Measurements from ENCODE around the gene HRH1. TPM values are rescaled to one million over a fixed set of nuclear protein-coding genes. Genes with fewer than 3 reads are reported as not detected.
"Not testable (repeated sequence)": the region's sequence is repeated elsewhere in the genome, so short reads cannot be mapped to it uniquely, and the experiment has no call there.

HRH1 gene
- total RNA-seq, 3 donors from 2014 or later: 2.3 to 6.5 (median 3.6) TPM

DNA sequence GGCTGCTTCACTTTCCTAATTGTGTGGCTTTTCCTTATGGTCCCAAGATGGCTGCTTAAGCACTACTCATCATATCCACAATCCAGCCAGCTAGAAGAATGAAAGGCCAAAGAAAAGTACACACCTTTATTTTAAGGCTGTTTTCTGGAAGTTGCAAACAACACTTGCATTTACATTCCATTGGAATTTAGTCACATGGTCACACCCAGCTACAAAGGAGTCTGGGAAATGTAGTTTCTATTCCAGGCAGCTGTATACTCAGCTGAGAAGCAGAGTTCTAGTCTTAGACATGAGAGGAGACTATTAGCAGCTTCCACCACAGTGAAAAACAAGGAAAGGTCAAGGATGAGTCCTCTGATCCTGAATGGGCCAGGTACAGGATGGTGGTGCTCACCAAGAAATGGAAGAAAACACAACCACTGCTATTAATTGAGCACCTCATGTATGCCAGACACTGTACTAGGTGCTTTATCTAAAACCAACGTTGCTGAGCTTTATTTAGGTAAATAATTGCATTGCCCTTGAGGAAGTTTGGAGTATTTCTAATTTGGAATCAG lies 89.9 kb downstream of the HRH1 start:
- ATAC-seq (no peak), DNase-seq (no peak)
- Mint-ChIP-seq H3K36me3 (ENCODE audit: insufficient read depth) (no peaks in the 10 kb centered on the region), H3K27me3 (ENCODE audit: low read depth) (peaks cover 3% of the 10 kb centered on the region), H3K9me3 (no peaks in the 10 kb centered on the region), H3K4me3 (no peak overlapping the region), H3K4me1 (ENCODE audit: low read depth) (peaks cover 20% of the 10 kb centered on the region)

DNA sequence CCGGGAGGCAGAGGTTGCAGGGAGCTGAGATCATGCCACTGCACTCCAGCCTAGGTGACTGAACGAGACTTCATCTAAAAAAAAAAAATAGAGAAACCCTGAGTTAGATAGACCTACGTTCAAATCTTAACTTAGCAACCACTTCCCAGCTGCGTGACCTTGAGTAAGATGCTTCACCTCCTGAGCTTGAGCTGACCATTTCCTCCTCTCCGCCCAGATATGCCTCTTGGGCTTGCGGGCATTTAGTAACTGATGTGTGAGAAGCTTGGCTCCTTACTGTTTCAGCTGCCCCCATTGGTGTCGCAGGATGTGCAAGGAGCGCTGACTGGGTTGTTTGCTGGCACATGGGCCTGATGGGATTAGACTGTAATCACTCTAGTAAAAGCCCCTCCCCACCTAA lies 91.0 kb downstream of the HRH1 start:
- Mint-ChIP-seq H3K4me1 (ENCODE audit: low read depth) (peaks cover 11% of the 10 kb centered on the region), H3K4me3 (no peak overlapping the region), H3K27me3 (ENCODE audit: low read depth) (peaks cover 3% of the 10 kb centered on the region), H3K9me3 (no peaks in the 10 kb centered on the region), H3K36me3 (ENCODE audit: insufficient read depth) (no peaks in the 10 kb centered on the region)
- ATAC-seq (no peak), DNase-seq (no peak)

DNA sequence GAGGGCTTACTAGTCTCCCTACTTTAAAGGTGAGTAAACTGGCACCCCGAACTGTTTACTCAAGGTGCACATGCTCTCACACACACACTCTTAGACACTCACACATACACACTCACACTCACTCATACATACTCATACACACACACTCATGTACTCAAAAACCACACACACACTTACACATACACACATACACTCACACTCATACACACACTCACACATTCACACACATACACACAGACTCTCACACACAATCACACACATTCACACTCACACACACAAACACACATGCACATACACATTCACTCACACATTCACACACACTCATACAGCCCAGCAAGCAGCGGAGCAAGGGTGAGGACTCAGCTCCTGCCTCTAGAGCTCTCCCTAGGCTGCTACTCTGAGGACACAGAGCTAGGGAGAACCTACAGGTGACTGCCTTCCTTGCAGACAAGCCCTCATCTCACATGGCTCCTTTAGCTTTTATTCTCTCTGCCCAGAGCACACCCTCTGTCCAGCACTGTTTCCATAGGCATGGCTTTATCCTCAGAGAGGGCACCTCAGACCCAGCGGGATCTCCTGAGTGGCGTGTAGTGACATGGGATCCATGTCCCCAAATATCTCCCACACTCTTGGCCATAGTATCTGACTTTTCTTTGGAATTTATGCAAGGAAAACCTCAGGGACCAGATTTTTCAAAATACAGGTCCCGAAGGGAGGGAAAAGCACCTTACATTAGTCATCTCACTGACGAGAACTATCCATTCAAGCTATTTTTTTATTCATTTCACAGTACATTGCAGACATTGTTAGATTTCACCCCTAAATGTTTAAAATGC lies 91.8 kb downstream of the HRH1 start:
- H3K4me1 Mint-ChIP-seq (ENCODE audit: low read depth): peaks cover 13% of the 10 kb centered on the region
- ATAC-seq (peak in 1 of 2 donors; percentile 24), DNase-seq (no peak)
- H3K9me3 Mint-ChIP-seq: no peaks in the 10 kb centered on the region
- no peaks in the 10 kb centered on the region for H3K36me3 Mint-ChIP-seq (ENCODE audit: insufficient read depth)
- H3K27me3 Mint-ChIP-seq (ENCODE audit: low read depth): peaks cover 3% of the 10 kb centered on the region
- no peak overlapping the region for H3K4me3 Mint-ChIP-seq

DNA sequence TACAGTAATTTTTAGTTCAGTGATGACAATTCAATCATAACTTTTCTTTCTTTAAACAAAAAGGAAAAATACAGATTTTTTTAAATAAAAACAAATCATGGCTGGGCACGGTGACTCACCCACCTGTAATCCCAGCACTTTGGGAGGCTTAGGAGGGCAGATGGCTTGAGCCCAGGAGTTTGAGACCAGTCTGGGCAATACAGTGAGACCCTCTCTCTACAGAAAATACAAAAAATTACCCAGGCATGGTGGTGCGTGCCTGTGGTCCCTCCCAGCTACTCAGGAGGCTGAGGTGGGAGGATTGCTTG lies 92.3 kb downstream of the HRH1 start:
- Mint-ChIP-seq H3K9me3 (no peaks in the 10 kb centered on the region), H3K4me1 (ENCODE audit: low read depth) (peaks cover 16% of the 10 kb centered on the region)

DNA sequence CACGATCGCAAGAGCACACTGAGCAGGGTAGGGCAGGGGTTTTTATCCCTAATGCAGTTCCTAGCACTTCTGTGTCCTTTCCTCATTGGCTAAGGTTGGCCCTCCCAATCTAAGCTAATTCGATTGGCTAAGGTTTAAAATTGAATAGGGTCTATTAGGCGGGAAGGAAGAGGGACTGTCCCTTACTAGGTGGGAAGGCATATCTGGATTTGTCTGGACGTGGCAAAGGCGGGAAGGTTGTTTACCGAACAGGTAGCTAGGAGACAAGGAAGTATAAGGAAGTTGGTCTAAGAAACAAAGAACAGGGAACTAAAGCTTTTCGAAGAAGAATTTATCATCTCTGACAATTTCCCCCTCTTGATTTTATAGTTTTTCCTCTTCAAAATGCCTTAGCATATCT lies 93.1 kb downstream of the HRH1 start:
- H3K4me1 Mint-ChIP-seq (ENCODE audit: low read depth): peaks cover 20% of the 10 kb centered on the region
- ATAC-seq: no peak
- no peak for DNase-seq
- no peak overlapping the region for H3K4me3 Mint-ChIP-seq
- no peaks in the 10 kb centered on the region for H3K9me3 Mint-ChIP-seq
- H3K27me3 Mint-ChIP-seq (ENCODE audit: low read depth): peaks cover 3% of the 10 kb centered on the region
- H3K36me3 Mint-ChIP-seq (ENCODE audit: insufficient read depth): no peaks in the 10 kb centered on the region

More for the DNA sequence above, 92.3 kb downstream of the HRH1 start:
- no peak for DNase-seq
- no peak for ATAC-seq
- no peak overlapping the region for H3K4me3 Mint-ChIP-seq
- H3K36me3 Mint-ChIP-seq (ENCODE audit: insufficient read depth): no peaks in the 10 kb centered on the region
- peaks cover 3% of the 10 kb centered on the region for H3K27me3 Mint-ChIP-seq (ENCODE audit: low read depth)

DNA sequence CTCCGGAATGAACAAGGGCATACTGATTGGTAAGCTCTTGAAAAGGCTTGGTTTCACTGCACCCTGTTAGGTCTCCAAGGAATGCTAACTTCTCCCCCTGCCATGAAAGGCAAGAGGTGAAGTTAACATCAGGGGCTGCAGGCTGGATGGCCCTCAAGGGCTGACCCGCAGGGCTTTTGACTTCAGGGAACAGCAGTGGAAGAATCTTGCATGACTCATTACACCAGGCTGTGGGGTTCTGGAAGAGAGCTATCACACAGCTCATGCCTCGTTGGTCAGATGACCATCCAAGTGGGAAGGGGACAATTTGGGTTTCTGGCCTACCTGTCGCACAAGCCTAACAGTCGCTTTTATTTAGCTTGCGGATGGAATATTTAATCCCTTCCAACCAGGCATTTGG lies 94.3 kb downstream of the HRH1 start:
- peaks cover 2% of the 10 kb centered on the region for H3K27me3 Mint-ChIP-seq (ENCODE audit: low read depth)
- no peaks in the 10 kb centered on the region for H3K9me3 Mint-ChIP-seq
- H3K4me3 Mint-ChIP-seq: no peak overlapping the region
- H3K36me3 Mint-ChIP-seq (ENCODE audit: insufficient read depth): no peaks in the 10 kb centered on the region
- ATAC-seq: no peak
- DNase-seq: no peak
- H3K4me1 Mint-ChIP-seq (ENCODE audit: low read depth): peaks cover 20% of the 10 kb centered on the region

DNA sequence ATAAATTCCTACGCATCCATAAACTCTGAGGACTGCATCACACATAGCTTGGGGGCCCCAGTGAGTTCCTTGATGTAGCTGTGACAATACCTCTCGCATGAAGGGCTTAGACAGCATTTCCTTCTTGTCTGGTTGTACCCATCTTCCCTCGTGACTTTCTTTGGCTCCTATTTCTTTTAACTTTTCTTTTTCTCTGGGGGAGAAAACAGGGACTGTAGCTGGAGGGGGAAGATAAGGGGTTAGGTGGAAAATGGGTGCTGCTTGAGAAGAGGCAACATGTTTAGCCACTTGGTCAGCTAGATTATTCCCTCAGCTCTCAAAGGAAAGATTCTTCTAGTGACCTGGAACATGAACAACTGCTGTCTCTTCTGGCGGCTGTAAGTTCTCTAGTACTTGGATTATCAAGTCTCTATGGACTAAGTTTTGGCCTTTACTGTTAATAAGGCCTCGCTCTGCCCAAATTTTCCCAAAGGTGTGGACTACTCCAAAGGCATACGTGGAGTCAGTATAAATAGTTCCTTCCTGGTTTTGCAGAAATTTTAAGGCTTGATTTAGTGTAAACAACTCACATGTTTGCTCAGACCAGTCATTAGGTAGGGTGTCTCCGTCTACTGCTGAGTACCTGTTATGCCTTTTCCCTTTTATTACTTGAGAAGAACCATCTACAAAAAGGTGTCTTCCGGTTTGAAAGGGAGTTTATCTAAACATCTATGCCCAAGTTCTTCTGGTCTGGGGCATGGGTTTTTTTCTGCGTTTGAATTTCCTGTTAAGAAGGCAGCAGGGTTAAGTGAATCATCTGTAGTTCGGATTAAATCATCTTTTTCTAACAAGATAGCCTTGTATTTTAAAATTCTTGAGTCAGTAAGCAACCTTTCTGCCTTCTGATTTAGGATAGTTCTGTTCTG lies 96.9 kb downstream of the HRH1 start:
- Mint-ChIP-seq H3K9me3 (peaks cover 5% of the 10 kb centered on the region), H3K36me3 (ENCODE audit: insufficient read depth) (no peaks in the 10 kb centered on the region), H3K27me3 (ENCODE audit: low read depth) (peaks cover 10% of the 10 kb centered on the region), H3K4me3 (peak overlapping the region; percentile 72), H3K4me1 (ENCODE audit: low read depth) (peaks cover 20% of the 10 kb centered on the region)
- ATAC-seq: peak; percentile 75 to 79
- DNase-seq: no peak

DNA sequence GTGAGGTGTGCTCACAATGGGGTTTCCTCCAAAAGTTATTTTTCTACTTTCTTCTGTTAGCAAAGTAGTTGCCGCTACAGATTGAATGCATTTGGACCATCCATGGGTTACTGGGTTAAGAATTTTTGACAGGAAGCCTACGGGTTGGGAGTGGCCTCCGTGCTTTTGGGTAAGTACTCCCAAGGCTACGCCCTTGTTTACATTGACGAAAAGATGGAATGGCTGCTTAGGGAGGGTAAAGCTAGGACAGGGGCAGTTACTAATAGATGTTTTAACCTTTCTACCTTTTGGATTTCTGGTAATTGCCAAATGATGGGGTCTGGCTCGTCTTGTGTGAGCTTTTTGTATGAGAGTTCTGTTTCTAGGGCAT lies 97.5 kb downstream of the HRH1 start:
- Mint-ChIP-seq H3K36me3 (ENCODE audit: insufficient read depth) (no peaks in the 10 kb centered on the region), H3K9me3 (peaks cover 5% of the 10 kb centered on the region), H3K27me3 (ENCODE audit: low read depth) (peaks cover 12% of the 10 kb centered on the region), H3K4me3 (peak overlapping the region; percentile 72), H3K4me1 (ENCODE audit: low read depth) (peaks cover 20% of the 10 kb centered on the region)
- DNase-seq (no peak), ATAC-seq (no peak)

DNA sequence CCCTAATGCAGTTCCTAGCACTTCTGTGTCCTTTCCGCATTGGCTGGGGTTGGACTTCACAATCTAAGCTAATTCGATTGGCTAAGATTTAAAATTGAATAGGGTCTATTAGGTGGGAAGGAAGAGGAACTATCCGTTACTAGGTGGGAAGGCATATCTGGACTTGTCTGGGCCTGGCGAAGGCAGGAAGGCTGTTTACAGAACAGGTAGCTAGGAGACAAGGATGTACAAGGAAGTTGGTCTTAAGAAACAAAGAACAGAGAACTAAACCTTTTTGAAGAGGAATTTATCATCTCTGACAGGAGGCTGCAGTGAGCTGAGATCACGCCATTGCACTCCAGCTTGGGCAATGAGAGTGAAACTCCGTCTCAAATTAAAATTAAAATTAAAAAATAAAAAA lies 100.6 kb downstream of the HRH1 start:
- DNase-seq (no peak), ATAC-seq (no peak)
- no peaks in the 10 kb centered on the region for H3K36me3 Mint-ChIP-seq (ENCODE audit: insufficient read depth)
- peaks cover 18% of the 10 kb centered on the region for H3K4me1 Mint-ChIP-seq (ENCODE audit: low read depth)
- H3K27me3 Mint-ChIP-seq (ENCODE audit: low read depth): peaks cover 12% of the 10 kb centered on the region
- no peak overlapping the region for H3K4me3 Mint-ChIP-seq
- peaks cover 5% of the 10 kb centered on the region for H3K9me3 Mint-ChIP-seq

DNA sequence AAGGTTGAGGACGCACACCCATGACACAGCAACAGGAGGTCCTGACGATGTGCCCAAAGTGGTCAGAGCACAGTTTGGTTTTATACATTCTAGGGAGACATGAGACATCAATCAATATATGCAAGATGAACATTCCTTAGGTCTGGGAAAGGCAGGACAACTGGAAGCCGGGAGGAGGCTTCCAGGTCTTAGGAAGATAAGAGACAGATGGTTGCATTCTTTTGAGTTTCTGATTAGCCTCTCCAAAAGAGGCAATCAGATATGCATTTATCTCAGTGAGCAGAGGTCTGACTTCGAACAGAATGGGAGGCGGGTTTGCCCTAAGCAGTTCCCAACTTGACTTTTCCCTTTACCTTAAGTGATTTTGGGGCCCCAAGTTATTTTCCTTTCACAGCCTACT lies 101.2 kb downstream of the HRH1 start:
- Mint-ChIP-seq H3K4me1 (ENCODE audit: low read depth) (peaks cover 14% of the 10 kb centered on the region), H3K27me3 (ENCODE audit: low read depth) (peaks cover 12% of the 10 kb centered on the region)
- DNase-seq; H3K9me3 Mint-ChIP-seq; ATAC-seq; H3K4me3 Mint-ChIP-seq; H3K36me3 Mint-ChIP-seq (ENCODE audit: insufficient read depth): not testable (repeated sequence)

DNA sequence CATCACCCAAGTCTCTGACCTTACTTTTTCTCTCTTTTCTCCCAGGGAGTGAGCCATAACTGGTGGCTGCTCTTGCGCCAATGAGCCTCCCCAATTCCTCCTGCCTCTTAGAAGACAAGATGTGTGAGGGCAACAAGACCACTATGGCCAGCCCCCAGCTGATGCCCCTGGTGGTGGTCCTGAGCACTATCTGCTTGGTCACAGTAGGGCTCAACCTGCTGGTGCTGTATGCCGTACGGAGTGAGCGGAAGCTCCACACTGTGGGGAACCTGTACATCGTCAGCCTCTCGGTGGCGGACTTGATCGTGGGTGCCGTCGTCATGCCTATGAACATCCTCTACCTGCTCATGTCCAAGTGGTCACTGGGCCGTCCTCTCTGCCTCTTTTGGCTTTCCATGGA lies 104.7 kb downstream of the HRH1 start:
- ATAC-seq (no peak), DNase-seq (no peak)
- H3K27me3 Mint-ChIP-seq (ENCODE audit: low read depth): peaks cover 11% of the 10 kb centered on the region
- peaks cover 5% of the 10 kb centered on the region for H3K9me3 Mint-ChIP-seq
- H3K4me3 Mint-ChIP-seq: no peak overlapping the region
- no peaks in the 10 kb centered on the region for H3K36me3 Mint-ChIP-seq (ENCODE audit: insufficient read depth)
- H3K4me1 Mint-ChIP-seq (ENCODE audit: low read depth): no peaks in the 10 kb centered on the region

DNA sequence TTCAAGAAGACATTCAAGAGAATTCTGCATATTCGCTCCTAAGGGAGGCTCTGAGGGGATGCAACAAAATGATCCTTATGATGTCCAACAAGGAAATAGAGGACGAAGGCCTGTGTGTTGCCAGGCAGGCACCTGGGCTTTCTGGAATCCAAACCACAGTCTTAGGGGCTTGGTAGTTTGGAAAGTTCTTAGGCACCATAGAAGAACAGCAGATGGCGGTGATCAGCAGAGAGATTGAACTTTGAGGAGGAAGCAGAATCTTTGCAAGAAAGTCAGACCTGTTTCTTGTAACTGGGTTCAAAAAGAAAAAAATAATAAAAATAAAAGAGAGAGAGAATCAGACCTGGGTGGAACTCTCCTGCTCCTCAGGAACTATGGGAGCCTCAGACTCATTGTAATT lies 106.2 kb downstream of the HRH1 start:
- Mint-ChIP-seq H3K4me3 (no peak overlapping the region), H3K9me3 (no peaks in the 10 kb centered on the region), H3K4me1 (ENCODE audit: low read depth) (no peaks in the 10 kb centered on the region), H3K27me3 (ENCODE audit: low read depth) (peaks cover 15% of the 10 kb centered on the region), H3K36me3 (ENCODE audit: insufficient read depth) (no peaks in the 10 kb centered on the region)
- ATAC-seq (no peak), DNase-seq (no peak)

DNA sequence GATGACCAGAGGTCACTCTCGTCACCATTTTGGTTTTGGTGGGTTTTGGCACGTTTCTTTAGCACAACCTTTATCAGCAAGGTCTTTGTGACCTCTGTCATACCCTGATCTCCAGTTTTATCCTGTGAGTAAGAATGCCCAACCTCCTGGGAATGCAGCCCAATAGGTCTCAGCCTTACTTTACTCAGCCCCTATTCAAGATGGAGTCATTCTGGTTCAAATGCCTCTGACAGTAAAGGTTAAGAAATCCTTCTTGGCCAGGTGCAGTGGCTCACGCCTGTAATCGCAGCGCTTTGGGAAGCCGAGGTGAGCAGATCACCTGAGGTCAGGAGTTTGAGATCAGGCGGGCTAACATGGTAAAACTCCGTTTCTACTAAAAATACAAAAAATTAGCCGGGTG lies 114.7 kb downstream of the HRH1 start:
- no peak for DNase-seq
- peaks cover 17% of the 10 kb centered on the region for H3K4me1 Mint-ChIP-seq (ENCODE audit: low read depth)

DNA sequence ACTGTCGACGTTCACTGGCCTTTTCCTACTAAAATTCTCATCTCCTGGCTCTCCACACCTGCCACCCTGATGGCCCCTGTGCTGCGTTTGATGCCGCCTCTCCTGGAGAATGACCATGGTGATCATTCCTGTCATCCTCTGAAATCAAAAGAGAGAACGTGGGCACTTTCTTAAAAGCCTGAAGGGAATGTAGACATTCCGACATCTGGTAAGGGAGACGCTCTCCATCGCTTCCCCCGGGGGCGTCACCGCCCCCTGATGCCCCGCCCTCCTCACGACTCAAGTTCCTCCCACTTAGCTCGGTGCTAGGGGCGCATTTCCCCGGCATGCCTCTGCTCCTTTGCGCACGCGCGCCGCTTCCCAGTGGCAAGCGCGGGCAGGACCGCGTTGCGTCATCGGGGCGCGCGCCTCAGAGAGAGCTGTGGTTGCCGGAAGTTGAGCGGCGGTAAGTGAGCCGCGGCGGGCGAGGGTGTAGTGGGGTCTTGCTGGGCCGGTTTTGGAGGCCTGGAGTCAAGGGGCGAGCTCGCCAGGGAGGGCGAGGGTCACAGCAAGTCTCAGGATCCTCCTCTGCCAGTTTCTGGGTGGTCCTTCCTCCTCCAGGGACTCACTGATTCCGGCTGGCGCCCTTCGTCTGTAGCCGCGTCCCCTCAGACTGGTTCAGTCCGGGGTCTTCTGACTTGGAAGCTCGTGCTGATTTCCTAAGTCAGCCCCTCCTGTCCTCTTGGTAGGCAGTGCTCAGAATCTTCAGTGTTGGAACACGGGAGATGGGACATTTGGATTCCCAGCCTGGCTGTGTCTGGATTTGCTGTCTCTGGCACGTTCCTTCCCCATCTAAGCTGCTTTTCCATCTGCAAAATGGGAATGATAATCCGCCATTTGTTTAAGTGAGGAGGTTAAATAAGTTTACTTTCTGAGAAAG lies 118.0 kb downstream of the HRH1 start, which contains the start of gene ATG7:
ATG7 (plus strand) TSS at position 412 of the 919 bp plus-strand sequence. CDS start 26,299 bp downstream, outside the sequence.
- Mint-ChIP-seq H3K27me3 (ENCODE audit: low read depth) (peaks cover 2% of the 10 kb centered on the region), H3K4me3 (peak within 1 kb of the TSS; percentile 96), H3K36me3 (ENCODE audit: insufficient read depth) (peaks cover 32% of the 10 kb centered on the region), H3K9me3 (peaks cover 7% of the 10 kb centered on the region), H3K4me1 (ENCODE audit: low read depth) (peaks cover 45% of the 10 kb centered on the region)
- DNase-seq: peak; percentile 96
- ATAC-seq: peak; percentile 95 to 96

More for the DNA sequence above, 114.7 kb downstream of the HRH1 start:
- no peaks in the 10 kb centered on the region for H3K9me3 Mint-ChIP-seq
- H3K4me3 Mint-ChIP-seq: no peak overlapping the region
- ATAC-seq: no peak
- peaks cover 5% of the 10 kb centered on the region for H3K36me3 Mint-ChIP-seq (ENCODE audit: insufficient read depth)
- H3K27me3 Mint-ChIP-seq (ENCODE audit: low read depth): peaks cover 12% of the 10 kb centered on the region

Measured in activated T-cell treated with anti-CD3 and anti-CD28 coated beads, Interleukin-2, amount 50 U/mL, for 4 hours (primary cell).